Stimulated activated CD8-positive, alpha-beta memory T cell treated with anti-CD3 and anti-CD28 coated beads, Interleukin-7, amount 100 ng/mL, for 4 hours (primary cell): ENCODE results near the gene DHRS7.
A peak's percentile ranks its signal among the peaks of the same experiment; 100 is the strongest.

Experiments used
- DNase-seq, 2 donors: peaks; one replicate each; pipeline ENCODE4 v3.0.0-alpha.2; 2020; ENCODE audit warnings: low read depth in 2 of 2

Gene DHRS7

GRCh38 chr14:60184905-60185555 is 19.8 kb upstream of the DHRS7 start:
- DNase-seq = no peak

GRCh38 chr14:60184146-60184904 is 19.1 kb upstream of the DHRS7 start:
- no peak for DNase-seq

GRCh38 chr14:60183741-60184140 is 18.5 kb upstream of the DHRS7 start:
- no peak for DNase-seq

- DNase-seq = no peak
Measured at GRCh38 chr14:60183138-60183537, 17.9 kb upstream of the DHRS7 start.

GRCh38 chr14:60179431-60179869 is 14.3 kb upstream of the DHRS7 start:
- DNase-seq = no peak

GRCh38 chr14:60178820-60179219 is 13.6 kb upstream of the DHRS7 start:
- no peak for DNase-seq

GRCh38 chr14:60178164-60178563 is 13.0 kb upstream of the DHRS7 start:
- DNase-seq = no peak

GRCh38 chr14:60175255-60175902 is 10.2 kb upstream of the DHRS7 start:
- DNase-seq = no peak

GRCh38 chr14:60174352-60175254 is 9.4 kb upstream of the DHRS7 start:
- no peak for DNase-seq

GRCh38 chr14:60171690-60172089 is 6.5 kb upstream of the DHRS7 start:
- DNase-seq = no peak

GRCh38 chr14:60170948-60171347 is 5.8 kb upstream of the DHRS7 start:
- DNase-seq = no peak

- no peak for DNase-seq
Measured at GRCh38 chr14:60169722-60170121, 4.5 kb upstream of the DHRS7 start.

- DNase-seq = no peak
Measured at GRCh38 chr14:60166142-60166541, 944 bp upstream of the DHRS7 start.

- DNase-seq = no peak
Measured at GRCh38 chr14:60165547-60165876, 314 bp upstream of the DHRS7 start.

GRCh38 chr14:60164404-60164711 is 840 bp downstream of the DHRS7 start:
- no peak for DNase-seq

GRCh38 chr14:60163693-60164092 is 1.5 kb downstream of the DHRS7 start:
- no peak for DNase-seq

GRCh38 chr14:60161196-60162107 is 3.7 kb downstream of the DHRS7 start:
- DNase-seq = no peak

- no peak for DNase-seq
Measured at GRCh38 chr14:60160422-60160821, 4.8 kb downstream of the DHRS7 start.

GRCh38 chr14:60154671-60155070 is 10.5 kb downstream of the DHRS7 start:
- DNase-seq = no peak

GRCh38 chr14:60153991-60154390 is 11.2 kb downstream of the DHRS7 start:
- DNase-seq = peak in 1 of 2 donors; percentile 7

GRCh38 chr14:60151715-60152114 is 13.5 kb downstream of the DHRS7 start:
- DNase-seq = peak; percentile 67 to 72
